HEK293 (cell line): ENCODE measurements around the gene GALNT4.

Experiments used
- OVOL3 ChIP-seq: fragments of 450-650 bp; formaldehyde crosslinking; IDR thresholded peaks from 2 replicates; pipeline ENCODE4 v1.5.1; 2016; ENCODE audit warnings: missing biosample characterization, missing genetic modification characterization
- ZBTB17 ChIP-seq: fragments of 450-650 bp; formaldehyde crosslinking; IDR thresholded peaks from 2 replicates; pipeline ENCODE4 v1.5.1; 2016; ENCODE audit warnings: missing biosample characterization, missing genetic modification characterization
- ZNF324 ChIP-seq: fragments of 450-650 bp; formaldehyde crosslinking; IDR thresholded peaks from 2 replicates; pipeline ENCODE4 v1.5.1; 2016; ENCODE audit warnings: missing biosample characterization, missing genetic modification characterization
- ZNF747 ChIP-seq: fragments of 450-650 bp; formaldehyde crosslinking; IDR thresholded peaks from 2 replicates; pipeline ENCODE4 v1.5.1; 2016; ENCODE audit warnings: missing biosample characterization, missing genetic modification characterization
- TF ChIP-seq, protein P1 (sequence below): fragments of 450-650 bp; formaldehyde crosslinking; IDR thresholded peaks from 2 replicates; pipeline ENCODE4 v1.5.1; 2016; ENCODE audit warnings: missing biosample characterization, missing genetic modification characterization
- TF ChIP-seq, protein P2 (sequence below): fragments of 450-650 bp; formaldehyde crosslinking; IDR thresholded peaks from 2 replicates; pipeline ENCODE4 v1.5.1; 2016; ENCODE audit warnings: missing biosample characterization, missing genetic modification characterization
- TF ChIP-seq, protein P3 (sequence below): fragments of 450-650 bp; formaldehyde crosslinking; IDR thresholded peaks from 2 replicates; pipeline ENCODE4 v1.5.1; 2016; ENCODE audit warnings: missing biosample characterization, missing genetic modification characterization
- TF ChIP-seq, protein P4 (sequence below): fragments of 450-650 bp; formaldehyde crosslinking; IDR thresholded peaks from 2 replicates; pipeline ENCODE4 v1.5.1; 2016; ENCODE audit warnings: missing biosample characterization, missing genetic modification characterization, low read depth

DNA sequence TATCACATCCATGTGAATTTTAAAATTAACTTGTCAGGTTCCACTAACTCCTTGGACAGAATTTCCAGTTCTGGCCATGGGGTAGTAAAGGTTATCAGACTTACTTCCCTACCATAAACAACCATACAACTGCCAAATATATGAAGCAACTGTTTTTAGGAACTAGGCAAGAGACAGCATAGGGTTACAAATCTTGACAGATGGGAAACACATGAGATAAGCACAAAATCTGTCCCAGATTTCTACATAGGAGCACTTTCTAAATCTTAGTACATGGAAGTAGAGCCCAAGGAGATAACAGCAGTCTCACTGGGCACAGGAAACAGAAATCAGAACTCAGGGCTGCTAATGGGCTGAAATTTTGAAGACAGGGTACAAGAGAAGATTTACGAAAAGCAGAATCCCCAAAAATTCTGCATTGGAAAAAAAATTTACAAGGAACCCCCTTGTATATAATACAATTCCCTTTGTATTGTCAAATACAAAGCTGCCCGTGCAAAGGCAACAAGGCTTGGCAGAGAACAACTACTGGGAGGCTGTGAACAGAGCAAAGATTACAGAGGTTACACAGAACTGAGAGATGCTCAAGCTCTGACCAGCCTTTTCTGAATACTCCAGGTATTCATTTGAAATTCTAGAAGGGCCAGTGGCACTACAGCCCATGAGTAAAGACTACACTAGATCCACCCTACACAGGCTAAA lies 43.2 kb downstream of the GALNT4 start:
- no peak for TF ChIP-seq OVOL3 (tag by site-specific recombination)
- TF ChIP-seq, protein P1, sequence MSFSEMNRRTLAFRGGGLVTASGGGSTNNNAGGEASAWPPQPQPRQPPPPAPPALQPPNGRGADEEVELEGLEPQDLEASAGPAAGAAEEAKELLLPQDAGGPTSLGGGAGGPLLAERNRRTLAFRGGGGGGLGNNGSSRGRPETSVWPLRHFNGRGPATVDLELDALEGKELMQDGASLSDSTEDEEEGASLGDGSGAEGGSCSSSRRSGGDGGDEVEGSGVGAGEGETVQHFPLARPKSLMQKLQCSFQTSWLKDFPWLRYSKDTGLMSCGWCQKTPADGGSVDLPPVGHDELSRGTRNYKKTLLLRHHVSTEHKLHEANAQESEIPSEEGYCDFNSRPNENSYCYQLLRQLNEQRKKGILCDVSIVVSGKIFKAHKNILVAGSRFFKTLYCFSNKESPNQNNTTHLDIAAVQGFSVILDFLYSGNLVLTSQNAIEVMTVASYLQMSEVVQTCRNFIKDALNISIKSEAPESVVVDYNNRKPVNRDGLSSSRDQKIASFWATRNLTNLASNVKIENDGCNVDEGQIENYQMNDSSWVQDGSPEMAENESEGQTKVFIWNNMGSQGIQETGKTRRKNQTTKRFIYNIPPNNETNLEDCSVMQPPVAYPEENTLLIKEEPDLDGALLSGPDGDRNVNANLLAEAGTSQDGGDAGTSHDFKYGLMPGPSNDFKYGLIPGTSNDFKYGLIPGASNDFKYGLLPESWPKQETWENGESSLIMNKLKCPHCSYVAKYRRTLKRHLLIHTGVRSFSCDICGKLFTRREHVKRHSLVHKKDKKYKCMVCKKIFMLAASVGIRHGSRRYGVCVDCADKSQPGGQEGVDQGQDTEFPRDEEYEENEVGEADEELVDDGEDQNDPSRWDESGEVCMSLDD (tag by site-specific recombination), result no peak
- TF ChIP-seq, protein P2, sequence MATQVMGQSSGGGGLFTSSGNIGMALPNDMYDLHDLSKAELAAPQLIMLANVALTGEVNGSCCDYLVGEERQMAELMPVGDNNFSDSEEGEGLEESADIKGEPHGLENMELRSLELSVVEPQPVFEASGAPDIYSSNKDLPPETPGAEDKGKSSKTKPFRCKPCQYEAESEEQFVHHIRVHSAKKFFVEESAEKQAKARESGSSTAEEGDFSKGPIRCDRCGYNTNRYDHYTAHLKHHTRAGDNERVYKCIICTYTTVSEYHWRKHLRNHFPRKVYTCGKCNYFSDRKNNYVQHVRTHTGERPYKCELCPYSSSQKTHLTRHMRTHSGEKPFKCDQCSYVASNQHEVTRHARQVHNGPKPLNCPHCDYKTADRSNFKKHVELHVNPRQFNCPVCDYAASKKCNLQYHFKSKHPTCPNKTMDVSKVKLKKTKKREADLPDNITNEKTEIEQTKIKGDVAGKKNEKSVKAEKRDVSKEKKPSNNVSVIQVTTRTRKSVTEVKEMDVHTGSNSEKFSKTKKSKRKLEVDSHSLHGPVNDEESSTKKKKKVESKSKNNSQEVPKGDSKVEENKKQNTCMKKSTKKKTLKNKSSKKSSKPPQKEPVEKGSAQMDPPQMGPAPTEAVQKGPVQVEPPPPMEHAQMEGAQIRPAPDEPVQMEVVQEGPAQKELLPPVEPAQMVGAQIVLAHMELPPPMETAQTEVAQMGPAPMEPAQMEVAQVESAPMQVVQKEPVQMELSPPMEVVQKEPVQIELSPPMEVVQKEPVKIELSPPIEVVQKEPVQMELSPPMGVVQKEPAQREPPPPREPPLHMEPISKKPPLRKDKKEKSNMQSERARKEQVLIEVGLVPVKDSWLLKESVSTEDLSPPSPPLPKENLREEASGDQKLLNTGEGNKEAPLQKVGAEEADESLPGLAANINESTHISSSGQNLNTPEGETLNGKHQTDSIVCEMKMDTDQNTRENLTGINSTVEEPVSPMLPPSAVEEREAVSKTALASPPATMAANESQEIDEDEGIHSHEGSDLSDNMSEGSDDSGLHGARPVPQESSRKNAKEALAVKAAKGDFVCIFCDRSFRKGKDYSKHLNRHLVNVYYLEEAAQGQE (tag by site-specific recombination), result no peak
- TF ChIP-seq, protein P3, sequence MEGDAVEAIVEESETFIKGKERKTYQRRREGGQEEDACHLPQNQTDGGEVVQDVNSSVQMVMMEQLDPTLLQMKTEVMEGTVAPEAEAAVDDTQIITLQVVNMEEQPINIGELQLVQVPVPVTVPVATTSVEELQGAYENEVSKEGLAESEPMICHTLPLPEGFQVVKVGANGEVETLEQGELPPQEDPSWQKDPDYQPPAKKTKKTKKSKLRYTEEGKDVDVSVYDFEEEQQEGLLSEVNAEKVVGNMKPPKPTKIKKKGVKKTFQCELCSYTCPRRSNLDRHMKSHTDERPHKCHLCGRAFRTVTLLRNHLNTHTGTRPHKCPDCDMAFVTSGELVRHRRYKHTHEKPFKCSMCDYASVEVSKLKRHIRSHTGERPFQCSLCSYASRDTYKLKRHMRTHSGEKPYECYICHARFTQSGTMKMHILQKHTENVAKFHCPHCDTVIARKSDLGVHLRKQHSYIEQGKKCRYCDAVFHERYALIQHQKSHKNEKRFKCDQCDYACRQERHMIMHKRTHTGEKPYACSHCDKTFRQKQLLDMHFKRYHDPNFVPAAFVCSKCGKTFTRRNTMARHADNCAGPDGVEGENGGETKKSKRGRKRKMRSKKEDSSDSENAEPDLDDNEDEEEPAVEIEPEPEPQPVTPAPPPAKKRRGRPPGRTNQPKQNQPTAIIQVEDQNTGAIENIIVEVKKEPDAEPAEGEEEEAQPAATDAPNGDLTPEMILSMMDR, result no peak
- no peak for TF ChIP-seq ZNF324 (tag by site-specific recombination)
- no peak for TF ChIP-seq ZNF747
- TF ChIP-seq ZBTB17 (tag by site-specific recombination), result no peak
- TF ChIP-seq, protein P4, sequence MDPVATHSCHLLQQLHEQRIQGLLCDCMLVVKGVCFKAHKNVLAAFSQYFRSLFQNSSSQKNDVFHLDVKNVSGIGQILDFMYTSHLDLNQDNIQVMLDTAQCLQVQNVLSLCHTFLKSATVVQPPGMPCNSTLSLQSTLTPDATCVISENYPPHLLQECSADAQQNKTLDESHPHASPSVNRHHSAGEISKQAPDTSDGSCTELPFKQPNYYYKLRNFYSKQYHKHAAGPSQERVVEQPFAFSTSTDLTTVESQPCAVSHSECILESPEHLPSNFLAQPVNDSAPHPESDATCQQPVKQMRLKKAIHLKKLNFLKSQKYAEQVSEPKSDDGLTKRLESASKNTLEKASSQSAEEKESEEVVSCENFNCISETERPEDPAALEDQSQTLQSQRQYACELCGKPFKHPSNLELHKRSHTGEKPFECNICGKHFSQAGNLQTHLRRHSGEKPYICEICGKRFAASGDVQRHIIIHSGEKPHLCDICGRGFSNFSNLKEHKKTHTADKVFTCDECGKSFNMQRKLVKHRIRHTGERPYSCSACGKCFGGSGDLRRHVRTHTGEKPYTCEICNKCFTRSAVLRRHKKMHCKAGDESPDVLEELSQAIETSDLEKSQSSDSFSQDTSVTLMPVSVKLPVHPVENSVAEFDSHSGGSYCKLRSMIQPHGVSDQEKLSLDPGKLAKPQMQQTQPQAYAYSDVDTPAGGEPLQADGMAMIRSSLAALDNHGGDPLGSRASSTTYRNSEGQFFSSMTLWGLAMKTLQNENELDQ, result no peak
